Gastroesophageal sphincter (tissue), 4 donors: Measurements from ENCODE around the gene SERPINB10. TPM values are rescaled to one million over a fixed set of nuclear protein-coding genes. Genes with fewer than 3 reads are reported as not detected.

ENCODE experiments used
- ATAC-seq: fragments of 150-250 bp; one replicate; pipeline ENCODE4 v1.9.1; 2016; ENCODE audit warnings: mild to moderate bottlenecking, moderate library complexity
- H3K27ac ChIP-seq, 4 donors: fragments of 200-600 bp; sonication (generic) in 3 of 4; 1 replicate in 3 of 4; 2 replicates in 1 of 4; pipeline ENCODE4 v1.5.1; 2016 to 2019
- H3K27me3 ChIP-seq: fragments of 200-600 bp; sonication (generic); one replicate; pipeline ENCODE4 v1.5.1; 2019
- H3K36me3 ChIP-seq, 2 donors: fragments of 200-600 bp; sonication (generic); one replicate each; pipeline ENCODE4 v1.5.1; 2019; ENCODE audit warnings: control low read depth in 1 of 2
- H3K4me1 ChIP-seq, 3 donors: fragments of 200-600 bp; sonication (generic); 1 replicate in 2 of 3; 2 replicates in 1 of 3; pipeline ENCODE4 v1.5.1; 2016 to 2019; ENCODE audit warnings: control low read depth in 2 of 3
- H3K4me3 ChIP-seq, 2 donors: fragments of 200-600 bp; sonication (generic); one replicate each; pipeline ENCODE4 v1.5.1; 2019; ENCODE audit warnings: mild to moderate bottlenecking in 1 of 2, moderate library complexity in 1 of 2
- H3K9me3 ChIP-seq, 3 donors: fragments of 200-600 bp; sonication (generic); one replicate each; pipeline ENCODE4 v1.5.1; 2017 to 2019; ENCODE audit warnings: control low read depth in 2 of 3
- EP300 ChIP-seq: sonication (generic); formaldehyde crosslinking; IDR thresholded peaks from one replicate; pipeline ENCODE4 v1.6.1; 2017; ENCODE audit warnings: antibody characterized with exemption, mild to moderate bottlenecking
- POLR2A ChIP-seq, 2 donors: fragments of 450-650 bp; IDR thresholded peaks; one replicate each; pipeline ENCODE4 v1.6.1; 2017; ENCODE audit warnings: antibody characterized with exemption in 2 of 2, mild to moderate bottlenecking in 2 of 2, moderate library complexity in 1 of 2
- POLR2AphosphoS5 ChIP-seq: sonication (generic); formaldehyde crosslinking; IDR thresholded peaks from one replicate; pipeline ENCODE4 v1.6.1; 2017; ENCODE audit warnings: antibody characterized with exemption
- WGBS, 2 donors: methylation state at CpG; one replicate each; pipeline ENCODE4 v1.1.5; 2018; ENCODE audit warnings: low coverage in 1 of 2; 5-methylcytosine and 5-hydroxymethylcytosine counted together
- total RNA-seq, 4 donors: library from RNA; depleted of rRNA; stranded (reverse); fragments of >200 nt; gene quantifications; one replicate each; pipeline ENCODE4 v1.1.0, GENCODE V29; 2016
- TF ChIP-seq, protein P1 (sequence below), 4 experiments: fragments of 200-600 bp in 2 of 4; fragments of 450-650 bp in 2 of 4; sonication (generic) in 1 of 4; IDR thresholded peaks; one replicate each; pipeline ENCODE4 v1.5.1; 2017 to 2019; ENCODE audit warnings: antibody characterized with exemption in 4 of 4, mild to moderate bottlenecking in 2 of 4, moderate library complexity in 2 of 4

Gene SERPINB10
- total RNA-seq, 4 donors from 2014 or later, result 2.0 TPM; not detected in 3

DNA sequence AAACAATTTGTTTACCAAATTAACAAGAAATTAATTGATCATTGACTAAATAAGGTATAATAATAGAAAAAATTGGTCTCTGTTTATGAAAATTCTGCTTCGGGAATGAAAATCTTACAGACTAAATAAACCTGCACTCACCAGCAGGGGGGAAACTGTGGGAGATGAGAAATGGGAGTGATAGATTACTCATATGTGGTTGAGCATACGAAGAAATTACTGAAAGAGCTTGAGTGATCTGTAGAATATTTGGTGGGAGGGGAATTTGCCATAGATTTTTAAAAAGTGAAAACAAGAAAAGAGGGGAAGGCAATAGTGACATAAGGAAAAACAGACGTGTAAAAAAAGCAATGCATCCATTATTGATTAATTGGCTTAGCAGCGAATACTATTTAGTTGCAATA lies 43.5 kb downstream of the SERPINB10 start:
- ATAC-seq, result no peak
- TF ChIP-seq POLR2A (IDR thresholded peaks at IDR 0.05), result no peak
- TF ChIP-seq, protein P1, sequence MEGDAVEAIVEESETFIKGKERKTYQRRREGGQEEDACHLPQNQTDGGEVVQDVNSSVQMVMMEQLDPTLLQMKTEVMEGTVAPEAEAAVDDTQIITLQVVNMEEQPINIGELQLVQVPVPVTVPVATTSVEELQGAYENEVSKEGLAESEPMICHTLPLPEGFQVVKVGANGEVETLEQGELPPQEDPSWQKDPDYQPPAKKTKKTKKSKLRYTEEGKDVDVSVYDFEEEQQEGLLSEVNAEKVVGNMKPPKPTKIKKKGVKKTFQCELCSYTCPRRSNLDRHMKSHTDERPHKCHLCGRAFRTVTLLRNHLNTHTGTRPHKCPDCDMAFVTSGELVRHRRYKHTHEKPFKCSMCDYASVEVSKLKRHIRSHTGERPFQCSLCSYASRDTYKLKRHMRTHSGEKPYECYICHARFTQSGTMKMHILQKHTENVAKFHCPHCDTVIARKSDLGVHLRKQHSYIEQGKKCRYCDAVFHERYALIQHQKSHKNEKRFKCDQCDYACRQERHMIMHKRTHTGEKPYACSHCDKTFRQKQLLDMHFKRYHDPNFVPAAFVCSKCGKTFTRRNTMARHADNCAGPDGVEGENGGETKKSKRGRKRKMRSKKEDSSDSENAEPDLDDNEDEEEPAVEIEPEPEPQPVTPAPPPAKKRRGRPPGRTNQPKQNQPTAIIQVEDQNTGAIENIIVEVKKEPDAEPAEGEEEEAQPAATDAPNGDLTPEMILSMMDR (IDR thresholded peaks at IDR 0.05), result no peak
- no peak for TF ChIP-seq POLR2AphosphoS5
- TF ChIP-seq EP300, result no peak
- H3K9me3 ChIP-seq, result no peaks in the 10 kb centered on the region
- peaks cover 0 to 10% (median 0%) of the 10 kb centered on the region in 3 donors for H3K4me1 ChIP-seq
- H3K36me3 ChIP-seq, result no peaks in the 10 kb centered on the region
- no peak overlapping the region for H3K27ac ChIP-seq
- H3K4me3 ChIP-seq, result no peak overlapping the region
- WGBS, 2 donors, result 65 to 90% methylated on average over 3 to 4 of the region's 4 CpGs
- H3K27me3 ChIP-seq, result peaks cover 35% of the 10 kb centered on the region

- peaks cover 0 to 8% (median 0%) of the 10 kb centered on the region in 3 donors for H3K4me1 ChIP-seq
- no peaks in the 10 kb centered on the region for H3K36me3 ChIP-seq
- H3K9me3 ChIP-seq, result no peaks in the 10 kb centered on the region
- no peak for ATAC-seq
- no peak overlapping the region for H3K4me3 ChIP-seq
- 37 to 47% methylated on average over 3 of the region's 5 CpGs for WGBS, 2 donors
- peaks cover 27% of the 10 kb centered on the region for H3K27me3 ChIP-seq
- TF ChIP-seq POLR2A (IDR thresholded peaks at IDR 0.05) (no peak), POLR2AphosphoS5 (no peak), EP300 (no peak)
- TF ChIP-seq, protein P1 (IDR thresholded peaks at IDR 0.05), result no peak
- no peak overlapping the region for H3K27ac ChIP-seq
These were observed 46.1 kb downstream of the SERPINB10 start for GRCh38 chr18:63953811-63954210.

GRCh38 chr18:63956755-63957154 lies 49.0 kb downstream of the SERPINB10 start:
- TF ChIP-seq EP300 (no peak), POLR2A (IDR thresholded peaks at IDR 0.05) (no peak), POLR2AphosphoS5 (no peak)
- TF ChIP-seq, protein P1 (IDR thresholded peaks at IDR 0.05), result no peak
- no peak for ATAC-seq
- H3K27ac ChIP-seq, result no peak overlapping the region
- WGBS, 2 donors, result 52 to 71% methylated on average over 3 to 4 of the region's 4 CpGs
- H3K9me3 ChIP-seq, result no peaks in the 10 kb centered on the region
- H3K36me3 ChIP-seq, result no peaks in the 10 kb centered on the region
- no peak overlapping the region for H3K4me3 ChIP-seq
- peaks cover 34% of the 10 kb centered on the region for H3K27me3 ChIP-seq
- no peaks in the 10 kb centered on the region for H3K4me1 ChIP-seq

- no peaks in the 10 kb centered on the region for H3K9me3 ChIP-seq
- ATAC-seq, result no peak
These were observed 53.1 kb downstream of the SERPINB10 start for GRCh38 chr18:63960891-63961290.

More at GRCh38 chr18:63960891-63961290, 53.1 kb downstream of the SERPINB10 start:
- Histone ChIP-seq H3K27me3 (peaks cover 40% of the 10 kb centered on the region), H3K27ac (no peak overlapping the region), H3K4me3 (no peak overlapping the region), H3K36me3 (no peaks in the 10 kb centered on the region), H3K4me1 (no peaks in the 10 kb centered on the region)
- 78% methylated on average over 1 of the region's 1 CpG; no CpG with 5 or more reads in 1 of the 2 donors for WGBS, 2 donors
- TF ChIP-seq EP300, result no peak
- no peak for TF ChIP-seq POLR2AphosphoS5
- TF ChIP-seq, protein P1 (IDR thresholded peaks at IDR 0.05), result no peak
- TF ChIP-seq POLR2A (IDR thresholded peaks at IDR 0.05), result no peak
